Dedifferentiated amniotic fluid mesenchymal stem cell (primary cell): ENCODE data around the gene BRIP1.
"Not testable (repeated sequence)": the region's sequence is repeated elsewhere in the genome, so short reads cannot be mapped to it uniquely, and the experiment has no call there.

Experiments used
- DNase-seq: peaks from one replicate; pipeline ENCODE4 v3.0.0-alpha.2; 2016; ENCODE audit errors: extremely low spot score

The BRIP1 gene

GRCh38 chr17:61863801-61864126 is 436 bp upstream of the BRIP1 start:
- DNase-seq: peak; percentile 45

GRCh38 chr17:61862105-61862574 is 1.2 kb downstream of the BRIP1 start:
- DNase-seq: no peak

- not testable (repeated sequence) for DNase-seq
Observed at GRCh38 chr17:61860397-61860796, 2.9 kb downstream of the BRIP1 start.

- DNase-seq: no peak
Observed at GRCh38 chr17:61856035-61856434, 7.3 kb downstream of the BRIP1 start.

- DNase-seq: no peak
Observed at GRCh38 chr17:61852857-61853256, 10.5 kb downstream of the BRIP1 start.

GRCh38 chr17:61849674-61850073 is 13.7 kb downstream of the BRIP1 start:
- DNase-seq: no peak

GRCh38 chr17:61848896-61849295 is 14.4 kb downstream of the BRIP1 start:
- no peak for DNase-seq

GRCh38 chr17:61848247-61848646 is 15.1 kb downstream of the BRIP1 start:
- no peak for DNase-seq

GRCh38 chr17:61847659-61848058 is 15.7 kb downstream of the BRIP1 start:
- no peak for DNase-seq

- DNase-seq: no peak
Observed at GRCh38 chr17:61846761-61847375, 16.5 kb downstream of the BRIP1 start.

GRCh38 chr17:61846088-61846487 is 17.2 kb downstream of the BRIP1 start:
- no peak for DNase-seq

GRCh38 chr17:61843435-61843834 is 19.9 kb downstream of the BRIP1 start:
- DNase-seq: no peak

- no peak for DNase-seq
Observed at GRCh38 chr17:61842899-61843298, 20.4 kb downstream of the BRIP1 start.

GRCh38 chr17:61839300-61839786 is 24.0 kb downstream of the BRIP1 start:
- DNase-seq: no peak

- DNase-seq: peak; percentile 72
Observed at GRCh38 chr17:61837175-61838051, 25.9 kb downstream of the BRIP1 start.

GRCh38 chr17:61836266-61837174 is 26.8 kb downstream of the BRIP1 start:
- no peak for DNase-seq

GRCh38 chr17:61835606-61836005 is 27.7 kb downstream of the BRIP1 start:
- DNase-seq: no peak

GRCh38 chr17:61834610-61835009 is 28.7 kb downstream of the BRIP1 start:
- no peak for DNase-seq

GRCh38 chr17:61833536-61834193 is 29.7 kb downstream of the BRIP1 start:
- DNase-seq: peak; percentile 42

- DNase-seq: no peak
Observed at GRCh38 chr17:61832463-61832862, 30.9 kb downstream of the BRIP1 start.

- no peak for DNase-seq
Observed at GRCh38 chr17:61831099-61831498, 32.2 kb downstream of the BRIP1 start.

GRCh38 chr17:61828694-61829093 is 34.6 kb downstream of the BRIP1 start:
- no peak for DNase-seq
